Activated CD4-positive, CD25-positive, alpha-beta regulatory T cell treated with anti-CD3 and anti-CD28 coated beads, Interleukin-2, amount 50 U/mL, for 24 hours (primary cell): Measurements from ENCODE around the gene ABCA2.

Experiments used
- ATAC-seq, 2 donors: fragments of 150-1000 bp; cut with Tn5 transposase; one replicate each; pipeline ENCODE4 v1.10.0; 2021; ENCODE audit warnings: mild to moderate bottlenecking in 1 of 2, moderate library complexity in 1 of 2

Gene ABCA2

GRCh38 chr9:137027369-137028262 lies at the start of gene ABCA2:
TSS of gene ABCA2 (minus strand) at chr9:137028237. CDS start at chr9:137028140, 97 bp downstream.
- no peak for ATAC-seq

- ATAC-seq: peak; percentile 69 to 76
Observed at GRCh38 chr9:137077010-137077747, 49.1 kb upstream of the ABCA2 start, which contains the start of gene UAP1L1. TSS of gene UAP1L1 (plus strand) at chr9:137077517. CDS start at chr9:137077533, 16 bp downstream.

- no peak for ATAC-seq
Observed at GRCh38 chr9:137076636-137077009, 48.6 kb upstream of the ABCA2 start.

- ATAC-seq: no peak
Observed at GRCh38 chr9:137075275-137075775, 47.3 kb upstream of the ABCA2 start.

GRCh38 chr9:137074657-137075274 lies 46.7 kb upstream of the ABCA2 start:
- ATAC-seq: no peak

- no peak for ATAC-seq
Observed at GRCh38 chr9:137073992-137074399, 46.0 kb upstream of the ABCA2 start.

GRCh38 chr9:137071282-137071681 lies 43.2 kb upstream of the ABCA2 start:
- ATAC-seq: no peak

- no peak for ATAC-seq
Observed at GRCh38 chr9:137070906-137071275, 42.9 kb upstream of the ABCA2 start.

- peak; percentile 92 to 96 for ATAC-seq
Observed at GRCh38 chr9:137070201-137070905, 42.3 kb upstream of the ABCA2 start, which contains the start of gene SAPCD2. TSS of gene SAPCD2 (minus strand) at chr9:137070557. CDS start at chr9:137070460, 97 bp downstream.

- no peak for ATAC-seq
Observed at GRCh38 chr9:137069508-137070091, 41.6 kb upstream of the ABCA2 start.

GRCh38 chr9:137068539-137069507 lies 40.8 kb upstream of the ABCA2 start:
- ATAC-seq: no peak

- ATAC-seq: peak; percentile 59 to 60
Observed at GRCh38 chr9:137067860-137068538, 40.0 kb upstream of the ABCA2 start.

- ATAC-seq: no peak
Observed at GRCh38 chr9:137066096-137066861, 38.2 kb upstream of the ABCA2 start.

GRCh38 chr9:137065336-137065967 lies 37.4 kb upstream of the ABCA2 start:
- ATAC-seq: no peak

- no peak for ATAC-seq
Observed at GRCh38 chr9:137064880-137065164, 36.8 kb upstream of the ABCA2 start.

GRCh38 chr9:137064027-137064879 lies 36.2 kb upstream of the ABCA2 start:
- ATAC-seq: peak; percentile 27 to 34

GRCh38 chr9:137063311-137064026 lies 35.4 kb upstream of the ABCA2 start:
- no peak for ATAC-seq
